Esophagus muscularis mucosa (tissue), 4 donors: ENCODE data around the gene RNF130. TPM values are rescaled to one million over a fixed set of nuclear protein-coding genes. Genes with fewer than 3 reads are reported as not detected.

Experiments used
- DNase-seq: peaks from one replicate; pipeline ENCODE4 v3.0.0-alpha.2; 2017; ENCODE audit errors: extremely low spot score
- H3K27ac ChIP-seq, 4 donors: fragments of 200-600 bp; sonication (generic); replicated peaks in 1 of 4; 1 replicate in 3 of 4; 2 replicates in 1 of 4; pipeline ENCODE4 v1.5.1; 2016 to 2019; ENCODE audit warnings: mild to moderate bottlenecking in 1 of 4
- H3K27me3 ChIP-seq, 4 donors: fragments of 200-600 bp; sonication (generic); one replicate each; pipeline versions ENCODE4 v1.5.1 to v1.6.0; 2016 to 2019
- H3K36me3 ChIP-seq, 4 donors: fragments of 200-600 bp; sonication (generic); one replicate each; pipeline ENCODE4 v1.5.1; 2016 to 2019
- H3K4me1 ChIP-seq, 4 donors: fragments of 200-600 bp; sonication (generic); one replicate each; pipeline ENCODE4 v1.5.1; 2016 to 2019
- H3K4me3 ChIP-seq, 4 donors: fragments of 200-600 bp; sonication (generic); 1 replicate in 2 of 4; 2 replicates in 2 of 4; pipeline ENCODE4 v1.5.1; 2016 to 2019; ENCODE audit warnings: mild to moderate bottlenecking in 4 of 4, moderate library complexity in 1 of 4
- H3K9me3 ChIP-seq, 4 donors: fragments of 200-600 bp; sonication (generic); 1 replicate in 3 of 4; 2 replicates in 1 of 4; pipeline ENCODE4 v1.5.1; 2016 to 2019
- CTCF ChIP-seq, 3 experiments: fragments of 200-600 bp in 2 of 3; fragments of 450-650 bp in 1 of 3; sonication (generic) in 2 of 3; IDR thresholded peaks; one replicate each; pipeline ENCODE4 v1.5.1; 2017 to 2019; ENCODE audit warnings: antibody characterized with exemption in 3 of 3, mild to moderate bottlenecking in 2 of 3, moderate library complexity in 1 of 3
- EP300 ChIP-seq: sonication (generic); formaldehyde crosslinking; IDR thresholded peaks from one replicate; pipeline ENCODE4 v1.6.1; 2017; ENCODE audit warnings: antibody characterized with exemption
- POLR2A ChIP-seq: fragments of 450-650 bp; IDR thresholded peaks from one replicate; pipeline ENCODE4 v1.6.1; 2017; ENCODE audit warnings: antibody characterized with exemption, moderate library complexity, mild to moderate bottlenecking, low read depth
- POLR2AphosphoS5 ChIP-seq, 2 donors: sonication (generic); formaldehyde crosslinking; IDR thresholded peaks; one replicate each; pipeline ENCODE4 v1.6.1; 2017; ENCODE audit warnings: antibody characterized with exemption in 2 of 2
- WGBS: methylation state at CpG from one replicate; pipeline ENCODE4 v1.1.5; 2018; 5-methylcytosine and 5-hydroxymethylcytosine counted together
- intact Hi-C: fragments of 100-400 bp; cut with DNase I; formaldehyde crosslinking; loops from one replicate; pipeline ENCODE4 v1.15.1; 2023
- total RNA-seq, 4 donors: library from RNA; depleted of rRNA; stranded (reverse); fragments of >200 nt; gene quantifications; one replicate each; pipeline versions ENCODE4 v1.1.0 to v1.2.1, GENCODE V29; 2016

The RNF130 gene
- total RNA-seq, 4 donors from 2014 or later: 98.4 to 136 (median 108) TPM

- DNase-seq: no peak
- Histone ChIP-seq H3K9me3 (peaks cover 0 to 25% (median 19%) of the 10 kb centered on the region in 4 donors), H3K4me1 (no peaks in the 10 kb centered on the region), H3K36me3 (no peaks in the 10 kb centered on the region), H3K4me3 (no peak overlapping the region), H3K27me3 (no peaks in the 10 kb centered on the region), H3K27ac (no peak overlapping the region)
- 82% methylated on average over 6 of the region's 6 CpGs for WGBS
- TF ChIP-seq POLR2A (no peak), CTCF (IDR thresholded peaks at IDR 0.05) (no peak), EP300 (no peak), POLR2AphosphoS5 (IDR thresholded peaks at IDR 0.05) (no peak)
- intact Hi-C loops: no loop called here
These were observed 32.1 kb upstream of the RNF130 start for GRCh38 chr5:180103487-180104167.

GRCh38 chr5:180102636-180103035 is 31.1 kb upstream of the RNF130 start:
- no peak overlapping the region for H3K27ac ChIP-seq
- H3K9me3 ChIP-seq: peaks cover 0 to 16% (median 13%) of the 10 kb centered on the region in 4 donors
- no peaks in the 10 kb centered on the region for H3K4me1 ChIP-seq
- H3K36me3 ChIP-seq: no peaks in the 10 kb centered on the region
- intact Hi-C loops: no loop called here
- H3K4me3 ChIP-seq: no peak overlapping the region
- 81% methylated on average over 9 of the region's 9 CpGs for WGBS
- TF ChIP-seq EP300: no peak
- TF ChIP-seq POLR2AphosphoS5 (IDR thresholded peaks at IDR 0.05): no peak
- TF ChIP-seq POLR2A: no peak
- no peak for TF ChIP-seq CTCF (IDR thresholded peaks at IDR 0.05)
- peaks cover 0 to 1% (median 0%) of the 10 kb centered on the region in 4 donors for H3K27me3 ChIP-seq
- DNase-seq: no peak

- 87% methylated on average over 14 of the region's 20 CpGs for WGBS
- TF ChIP-seq EP300: no peak
- TF ChIP-seq CTCF (IDR thresholded peaks at IDR 0.05): no peak
- no peak for TF ChIP-seq POLR2AphosphoS5 (IDR thresholded peaks at IDR 0.05)
- TF ChIP-seq POLR2A: no peak
- H3K27me3 ChIP-seq: peaks cover 0 to 5% (median 0%) of the 10 kb centered on the region in 4 donors
- peaks cover 0 to 6% (median 2%) of the 10 kb centered on the region in 4 donors for H3K9me3 ChIP-seq
- no peak overlapping the region for H3K27ac ChIP-seq
- DNase-seq: no peak
- H3K36me3 ChIP-seq: no peaks in the 10 kb centered on the region
- intact Hi-C loops: no loop called here
- H3K4me1 ChIP-seq: no peaks in the 10 kb centered on the region
- H3K4me3 ChIP-seq: no peak overlapping the region
These were observed 30.0 kb upstream of the RNF130 start for GRCh38 chr5:180101451-180102105.

GRCh38 chr5:180100621-180101450 is 29.3 kb upstream of the RNF130 start:
- DNase-seq: no peak
- 84% methylated on average over 18 of the region's 29 CpGs for WGBS
- intact Hi-C loops: no loop called here
- H3K9me3 ChIP-seq: no peaks in the 10 kb centered on the region
- H3K4me1 ChIP-seq: no peaks in the 10 kb centered on the region
- no peak overlapping the region for H3K27ac ChIP-seq
- peaks cover 0 to 5% (median 0%) of the 10 kb centered on the region in 4 donors for H3K27me3 ChIP-seq
- no peaks in the 10 kb centered on the region for H3K36me3 ChIP-seq
- TF ChIP-seq POLR2A (no peak), POLR2AphosphoS5 (IDR thresholded peaks at IDR 0.05) (no peak), CTCF (IDR thresholded peaks at IDR 0.05) (no peak), EP300 (no peak)
- no peak overlapping the region for H3K4me3 ChIP-seq
